GM12878 (cell line): ENCODE results near the gene CD3E.
A peak's percentile ranks its signal among the peaks of the same experiment; 100 is the strongest.

Experiments
- CBFB ChIP-seq: IDR thresholded peaks from 2 replicates; pipeline ENCODE4 v1.6.1; 2016; ENCODE audit warnings: antibody characterized with exemption, low read depth
- CHD1 ChIP-seq: IDR thresholded peaks from 2 replicates; pipeline ENCODE4 v1.6.1; 2012; ENCODE audit warnings: low read depth, low read length, improper control_type of control experiment
- EZH2 ChIP-seq: IDR thresholded peaks from 2 replicates; pipeline ENCODE4 v1.6.1; 2012; ENCODE audit warnings: low read depth, mild to moderate bottlenecking, control low read depth, inconsistent platforms, low read length, borderline replicate concordance; ENCODE audit not compliant: control insufficient read depth
- MAX ChIP-seq: IDR thresholded peaks from 2 replicates; pipeline ENCODE4 v1.6.1; 2012; ENCODE audit warnings: low read depth, low read length, improper control_type of control experiment
- NR2C2 ChIP-seq: IDR thresholded peaks from 2 replicates; pipeline ENCODE4 v1.6.1; 2011; ENCODE audit warnings: borderline replicate concordance, low read depth; ENCODE audit not compliant: control insufficient read depth, insufficient read length
- POLR2A ChIP-seq: IDR thresholded peaks from 2 replicates; pipeline ENCODE4 v1.6.1; 2011; ENCODE audit warnings: low read depth, mild to moderate bottlenecking, low read length
- RFX5 ChIP-seq: IDR thresholded peaks from 2 replicates; pipeline ENCODE4 v1.6.1; 2011; ENCODE audit warnings: low read depth, low read length, improper control_type of control experiment
- SMARCA5 ChIP-seq: fragments of 450-650 bp; IDR thresholded peaks from 2 replicates; pipeline ENCODE4 v1.6.1; 2017; ENCODE audit warnings: mild to moderate bottlenecking
- SMC3 ChIP-seq: IDR thresholded peaks from 2 replicates; pipeline ENCODE4 v1.6.1; 2011; ENCODE audit warnings: low read length, improper control_type of control experiment, borderline replicate concordance
- SPI1 ChIP-seq: IDR thresholded peaks from 2 replicates; pipeline ENCODE4 v1.6.1; 2011; ENCODE audit warnings: low read depth, mild to moderate bottlenecking, low read length, moderate library complexity, borderline replicate concordance; ENCODE audit not compliant: insufficient read depth
- TAF1 ChIP-seq: IDR thresholded peaks from 2 replicates; pipeline ENCODE4 v1.6.1; 2011; ENCODE audit warnings: mild to moderate bottlenecking, low read depth, low read length, borderline replicate concordance
- ZSCAN29 ChIP-seq: fragments of 450-650 bp; IDR thresholded peaks from 2 replicates; pipeline ENCODE4 v1.6.1; 2017; ENCODE audit warnings: mild to moderate bottlenecking, moderate library complexity
- TF ChIP-seq, protein P1 (sequence below), 3 experiments: IDR thresholded peaks in 2 of 3; conservative IDR thresholded peaks in 1 of 3; 2 replicates each; pipeline ENCODE4 v1.5.1; 2011; ENCODE audit warnings: low read depth in 3 of 3, low read length in 3 of 3, mild to moderate bottlenecking in 3 of 3, control low read depth in 2 of 3, moderate library complexity in 2 of 3, inconsistent platforms in 1 of 3, mixed read lengths in 1 of 3; ENCODE audit not compliant: control insufficient read depth in 2 of 3, insufficient read depth in 1 of 3; ENCODE audit errors: extremely low read depth in 1 of 3
- TF ChIP-seq, protein P2 (sequence below): IDR thresholded peaks from 2 replicates; pipeline ENCODE4 v1.6.1; 2012; ENCODE audit warnings: low read depth, low read length, improper control_type of control experiment

DNA sequence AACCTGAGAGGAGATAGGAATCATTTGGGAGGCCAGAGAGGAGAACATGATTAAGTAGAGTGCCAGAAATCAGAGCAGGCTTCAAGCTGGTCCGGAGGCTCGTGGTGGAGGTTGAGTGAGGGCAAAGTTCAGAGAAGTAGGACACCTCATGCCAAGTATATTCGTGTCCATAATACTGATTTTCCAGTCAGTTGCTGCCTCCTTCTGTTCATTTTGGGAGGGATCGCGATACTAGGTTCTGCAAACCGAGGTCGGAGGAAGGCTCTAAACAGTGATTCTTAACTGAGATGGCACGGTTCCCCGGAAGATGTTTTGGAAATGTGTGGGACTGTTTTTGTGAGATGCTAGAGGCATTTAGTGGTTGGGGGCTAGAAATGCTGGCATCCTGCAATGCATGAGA lies 13.6 kb upstream of the CD3E start:
- TF ChIP-seq, protein P1, sequence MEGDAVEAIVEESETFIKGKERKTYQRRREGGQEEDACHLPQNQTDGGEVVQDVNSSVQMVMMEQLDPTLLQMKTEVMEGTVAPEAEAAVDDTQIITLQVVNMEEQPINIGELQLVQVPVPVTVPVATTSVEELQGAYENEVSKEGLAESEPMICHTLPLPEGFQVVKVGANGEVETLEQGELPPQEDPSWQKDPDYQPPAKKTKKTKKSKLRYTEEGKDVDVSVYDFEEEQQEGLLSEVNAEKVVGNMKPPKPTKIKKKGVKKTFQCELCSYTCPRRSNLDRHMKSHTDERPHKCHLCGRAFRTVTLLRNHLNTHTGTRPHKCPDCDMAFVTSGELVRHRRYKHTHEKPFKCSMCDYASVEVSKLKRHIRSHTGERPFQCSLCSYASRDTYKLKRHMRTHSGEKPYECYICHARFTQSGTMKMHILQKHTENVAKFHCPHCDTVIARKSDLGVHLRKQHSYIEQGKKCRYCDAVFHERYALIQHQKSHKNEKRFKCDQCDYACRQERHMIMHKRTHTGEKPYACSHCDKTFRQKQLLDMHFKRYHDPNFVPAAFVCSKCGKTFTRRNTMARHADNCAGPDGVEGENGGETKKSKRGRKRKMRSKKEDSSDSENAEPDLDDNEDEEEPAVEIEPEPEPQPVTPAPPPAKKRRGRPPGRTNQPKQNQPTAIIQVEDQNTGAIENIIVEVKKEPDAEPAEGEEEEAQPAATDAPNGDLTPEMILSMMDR (IDR thresholded peaks at IDR 0.05 in 2 of 3, conservative IDR thresholded peaks at IDR 0.05 in 1 of 3; ENCODE audit: control insufficient read depth in 2 of 3, extremely low read depth in 1 of 3, insufficient read depth in 1 of 3, low read depth in 3 of 3, low read length in 3 of 3): peak; percentile 47 to 70 (median 49); a peak in 4 of 6 replicates
- TF ChIP-seq SMARCA5 (no peak), ZSCAN29 (no peak), POLR2A (no peak), EZH2 (no peak), CHD1 (no peak), RFX5 (no peak), SPI1 (no peak), NR2C2 (no peak), SMC3 (peak; percentile 88), CBFB (no peak), MAX (no peak), TAF1 (no peak)
- TF ChIP-seq, protein P2, sequence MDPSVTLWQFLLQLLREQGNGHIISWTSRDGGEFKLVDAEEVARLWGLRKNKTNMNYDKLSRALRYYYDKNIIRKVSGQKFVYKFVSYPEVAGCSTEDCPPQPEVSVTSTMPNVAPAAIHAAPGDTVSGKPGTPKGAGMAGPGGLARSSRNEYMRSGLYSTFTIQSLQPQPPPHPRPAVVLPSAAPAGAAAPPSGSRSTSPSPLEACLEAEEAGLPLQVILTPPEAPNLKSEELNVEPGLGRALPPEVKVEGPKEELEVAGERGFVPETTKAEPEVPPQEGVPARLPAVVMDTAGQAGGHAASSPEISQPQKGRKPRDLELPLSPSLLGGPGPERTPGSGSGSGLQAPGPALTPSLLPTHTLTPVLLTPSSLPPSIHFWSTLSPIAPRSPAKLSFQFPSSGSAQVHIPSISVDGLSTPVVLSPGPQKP: no peak
